ENCODE data around the gene PSMA4. TPM values are rescaled to one million over a fixed set of nuclear protein-coding genes. Genes with fewer than 3 reads are reported as not detected.
"Not testable (repeated sequence)": the region's sequence is repeated elsewhere in the genome, so short reads cannot be mapped to it uniquely, and the experiment has no call there.

PSMA4 gene
- total RNA-seq, 1 donor from 2014 or later = 124 TPM

DNA sequence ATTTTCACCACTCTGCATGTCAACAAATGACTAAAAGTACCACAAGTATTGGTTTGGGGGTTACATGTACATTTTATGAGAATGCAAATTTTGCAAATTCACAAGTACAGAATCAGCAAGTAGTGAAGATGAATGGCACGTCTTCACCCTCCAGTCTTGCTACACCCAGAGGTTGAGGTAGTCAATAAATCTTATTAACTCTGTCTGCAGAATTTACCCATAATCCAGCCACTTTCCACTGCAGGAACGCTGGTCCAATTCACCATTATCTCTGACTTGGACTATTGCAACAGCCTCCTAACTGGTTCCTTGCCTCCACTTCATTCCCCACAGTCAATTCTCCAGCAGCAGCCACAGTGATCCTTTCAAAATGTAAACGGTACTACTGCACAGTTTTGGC is 10.6 kb downstream of the PSMA4 start:
- DNase-seq (ENCODE audit: low read depth in 2 of 2) = no peak

DNA sequence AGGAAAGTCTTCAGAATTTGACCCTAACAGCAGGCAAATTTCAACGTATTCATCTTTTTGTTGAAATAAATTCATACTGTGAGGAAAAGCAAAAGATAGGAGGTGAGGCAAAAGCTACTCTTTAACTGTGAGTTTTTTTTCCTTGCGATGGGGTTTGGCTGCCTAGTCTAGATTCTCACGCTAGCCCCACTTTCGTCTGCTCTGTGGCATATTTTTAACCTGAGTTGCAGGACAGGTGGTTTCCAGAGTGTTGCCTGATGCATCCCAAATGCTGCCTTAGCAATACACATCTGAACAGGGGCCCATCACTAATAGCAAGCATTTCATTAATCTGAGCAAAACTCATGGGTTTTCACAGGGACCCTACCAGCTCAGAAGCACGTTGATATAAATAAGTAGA is 11.7 kb downstream of the PSMA4 start:
- no peak for DNase-seq (ENCODE audit: low read depth in 2 of 2)

DNA sequence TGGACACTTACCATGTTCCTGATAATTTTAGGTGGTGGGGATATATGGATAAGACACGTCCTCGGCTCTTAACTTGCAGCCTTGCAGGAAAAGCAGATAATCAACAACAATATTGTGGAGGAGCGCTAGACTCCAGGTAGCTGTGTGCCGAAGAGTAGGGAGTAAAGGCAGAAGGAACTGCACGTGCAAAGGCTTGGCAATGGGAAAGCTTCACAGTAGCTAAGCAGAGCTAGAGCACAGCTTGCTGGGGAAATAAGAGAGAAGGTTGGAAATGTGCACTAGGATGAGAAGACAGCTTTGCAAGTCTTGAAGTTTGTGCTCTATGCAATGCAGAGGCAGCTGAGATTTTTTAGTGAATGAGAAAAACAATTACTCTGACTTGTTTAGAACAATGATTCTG is 12.4 kb downstream of the PSMA4 start:
- no peak for DNase-seq (ENCODE audit: low read depth in 2 of 2)

DNA sequence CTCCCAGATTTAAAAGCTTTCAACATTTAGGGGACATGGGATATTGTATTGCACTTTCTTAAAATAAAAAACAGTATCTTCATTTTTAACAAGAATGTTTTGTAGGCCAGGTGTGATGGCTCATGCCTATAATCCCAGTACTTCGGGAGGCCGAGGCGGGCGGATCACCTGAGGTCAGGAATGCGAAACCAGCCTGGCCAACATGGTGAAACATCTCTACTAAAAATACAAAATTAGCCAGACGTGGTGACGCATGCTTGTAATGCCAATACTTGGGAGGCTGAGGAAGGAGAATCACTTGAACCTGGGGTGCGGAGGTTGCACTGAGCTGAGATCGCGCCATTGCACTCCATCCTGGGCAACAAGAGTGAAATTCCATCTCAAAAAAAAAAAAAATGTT is 20.0 kb downstream of the PSMA4 start:
- DNase-seq (ENCODE audit: low read depth in 2 of 2) = not testable (repeated sequence)

DNA sequence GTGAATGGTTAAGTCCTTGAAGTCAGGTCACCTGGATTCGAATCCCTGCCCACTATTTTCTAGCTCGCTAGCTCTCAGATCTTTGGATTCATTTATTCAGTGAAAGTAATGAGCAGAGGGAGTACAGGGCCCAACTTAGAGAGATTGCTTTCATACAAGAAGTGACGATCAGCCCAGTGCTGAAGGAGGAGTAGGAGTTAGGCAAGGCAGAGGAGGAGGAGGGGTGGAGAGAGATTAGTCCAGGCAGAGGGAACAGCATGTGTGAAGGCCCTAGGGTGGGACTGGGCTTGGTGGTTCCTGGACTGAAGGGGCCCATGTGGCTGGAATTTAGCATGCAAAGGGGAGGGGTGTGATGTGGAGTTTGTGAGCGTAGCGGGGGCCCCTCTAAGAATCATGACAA is 21.2 kb downstream of the PSMA4 start:
- no peak for DNase-seq (ENCODE audit: low read depth in 2 of 2)

DNA sequence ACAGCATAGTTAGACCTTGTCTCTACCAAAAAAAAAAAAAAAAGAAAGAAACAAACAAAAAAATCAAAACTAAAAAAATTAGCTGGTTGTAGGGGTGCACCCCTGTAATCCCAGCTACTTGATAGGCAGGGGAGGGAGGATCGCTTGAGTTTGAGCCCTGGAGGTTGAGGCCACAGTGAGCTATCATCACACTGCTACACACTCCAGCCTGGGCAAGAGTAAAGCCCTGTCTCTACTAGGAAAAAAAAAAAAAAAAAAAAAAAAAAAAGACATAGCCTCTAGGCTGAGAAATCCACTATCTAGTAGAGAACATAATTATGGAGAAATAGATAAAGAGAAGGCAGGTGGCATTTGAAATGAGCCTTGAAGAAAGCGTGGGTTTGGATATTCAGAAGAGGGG is 22.8 kb downstream of the PSMA4 start:
- no peak for DNase-seq (ENCODE audit: low read depth in 2 of 2)

DNA sequence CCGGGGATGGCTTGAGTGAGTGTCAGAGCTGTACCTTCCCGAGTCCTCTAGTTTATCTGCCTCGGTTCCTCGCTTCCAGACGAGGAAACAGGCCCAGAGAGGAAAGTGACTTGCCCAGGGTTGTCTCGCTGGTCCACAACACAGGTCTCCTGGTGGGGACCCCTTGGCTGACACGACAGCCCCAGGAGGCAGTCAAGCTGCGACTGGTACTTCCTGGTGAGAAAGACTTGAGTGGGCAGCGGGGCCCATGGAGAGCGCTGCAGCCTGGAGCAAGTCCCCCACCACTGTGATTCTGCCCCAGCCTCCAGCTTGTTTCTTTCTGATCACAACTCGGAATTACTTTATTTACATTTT is 24.5 kb downstream of the PSMA4 start:
- DNase-seq (ENCODE audit: low read depth in 2 of 2) = no peak

DNA sequence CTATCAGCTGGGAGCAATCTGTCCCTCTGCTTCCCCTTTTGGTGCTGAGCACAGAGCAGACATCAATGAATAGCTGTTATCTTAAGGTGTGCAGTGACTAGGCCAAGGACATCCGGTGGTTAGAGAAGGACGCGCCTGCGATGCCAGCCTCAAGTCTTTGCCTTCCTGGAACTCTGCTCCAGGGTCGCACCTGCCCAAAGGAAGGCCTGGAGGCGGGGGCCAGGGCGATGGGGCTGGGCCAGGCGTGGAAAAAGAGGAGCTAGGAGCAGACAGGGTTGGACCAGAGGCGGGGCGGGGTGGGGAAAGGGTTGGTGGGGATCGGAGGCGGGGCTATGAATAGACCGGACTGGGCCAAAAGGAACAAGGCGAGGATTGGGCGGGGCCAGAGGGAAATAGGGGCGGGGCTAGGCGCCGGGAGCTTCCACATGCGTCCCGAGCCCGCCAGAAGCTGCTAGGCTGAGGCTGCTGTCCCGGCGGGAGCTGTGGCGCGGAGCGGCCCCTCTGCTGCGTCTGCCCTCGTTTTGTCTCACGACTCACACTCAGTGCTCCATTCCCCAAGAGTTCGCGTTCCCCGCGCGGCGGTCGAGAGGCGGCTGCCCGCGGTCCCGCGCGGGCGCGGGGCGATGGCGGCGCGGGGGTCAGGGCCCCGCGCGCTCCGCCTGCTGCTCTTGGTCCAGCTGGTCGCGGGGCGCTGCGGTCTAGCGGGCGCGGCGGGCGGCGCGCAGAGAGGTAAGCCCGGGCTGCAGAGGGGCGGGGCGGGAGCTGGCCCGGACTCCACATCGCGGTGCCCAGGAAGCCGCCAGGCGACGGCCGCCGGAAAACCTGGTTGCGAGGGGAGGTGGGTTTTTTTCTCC is 25.1 kb downstream of the PSMA4 start, which contains the start of gene CHRNA5:
CHRNA5 (plus strand) TSS at position 424 of the 854 bp plus-strand sequence; CDS start at position 624, 200 bp downstream.
- DNase-seq (ENCODE audit: low read depth in 2 of 2) = peak; percentile 76 to 80

DNA sequence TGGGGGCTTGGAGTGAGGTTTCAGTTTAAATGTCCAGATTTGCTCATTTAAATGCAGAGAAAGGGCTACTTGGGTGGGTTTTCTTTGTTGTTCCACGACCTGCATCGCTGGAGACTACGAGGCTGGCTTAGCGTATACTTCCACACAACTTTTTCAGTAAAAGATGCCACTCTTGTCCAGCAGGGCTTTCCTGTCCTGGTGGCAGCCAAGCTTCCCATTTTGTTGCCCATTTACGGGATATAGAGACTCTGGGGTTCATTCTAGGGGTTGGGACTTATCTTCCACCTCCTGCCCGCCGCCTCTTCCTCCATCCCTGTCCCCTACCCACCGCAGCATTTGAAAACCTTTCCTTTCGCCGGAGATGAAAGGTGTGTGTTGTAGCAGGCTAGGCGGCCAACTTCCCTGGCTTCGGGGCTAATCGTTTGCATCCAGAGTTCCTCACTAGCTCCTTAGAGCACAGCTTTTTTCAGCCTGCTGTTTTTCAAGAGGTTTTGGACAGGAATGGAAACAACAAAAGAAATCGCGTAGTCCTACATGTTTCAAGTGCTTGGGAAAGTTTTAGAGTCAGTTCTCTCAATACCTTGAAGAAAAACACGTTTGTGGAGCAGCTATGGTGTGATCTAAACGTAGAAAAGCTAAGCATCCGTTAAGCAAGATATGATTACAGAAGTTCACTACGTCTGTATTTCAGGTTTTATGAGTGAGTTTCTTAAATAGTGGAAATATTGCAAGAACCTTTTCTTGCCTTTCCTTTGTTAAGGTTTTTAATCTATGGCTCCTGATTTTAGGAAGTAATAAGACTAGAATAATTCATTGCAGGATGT is 25.9 kb downstream of the PSMA4 start:
- DNase-seq (ENCODE audit: low read depth in 2 of 2) = peak; percentile 8 to 12

DNA sequence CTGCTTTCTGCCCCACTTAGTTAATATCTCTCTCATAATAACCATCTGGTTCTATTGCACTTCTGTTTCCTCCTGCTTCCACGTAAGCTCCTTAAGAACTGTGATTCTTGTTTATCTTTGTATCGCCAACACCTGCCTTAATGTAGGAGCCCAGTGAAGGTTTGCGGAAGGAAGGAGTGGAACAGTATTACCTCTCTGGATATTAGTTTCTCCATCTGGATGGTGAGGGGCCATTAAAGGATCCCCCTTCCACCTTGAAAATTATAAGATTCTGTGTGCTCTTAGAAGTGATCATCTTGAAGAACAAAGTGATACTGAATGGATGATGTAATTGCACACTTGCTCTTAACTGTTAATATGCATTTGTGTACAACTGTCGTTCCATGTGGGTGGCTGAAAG is 27.3 kb downstream of the PSMA4 start:
- DNase-seq (ENCODE audit: low read depth in 2 of 2) = no peak

DNA sequence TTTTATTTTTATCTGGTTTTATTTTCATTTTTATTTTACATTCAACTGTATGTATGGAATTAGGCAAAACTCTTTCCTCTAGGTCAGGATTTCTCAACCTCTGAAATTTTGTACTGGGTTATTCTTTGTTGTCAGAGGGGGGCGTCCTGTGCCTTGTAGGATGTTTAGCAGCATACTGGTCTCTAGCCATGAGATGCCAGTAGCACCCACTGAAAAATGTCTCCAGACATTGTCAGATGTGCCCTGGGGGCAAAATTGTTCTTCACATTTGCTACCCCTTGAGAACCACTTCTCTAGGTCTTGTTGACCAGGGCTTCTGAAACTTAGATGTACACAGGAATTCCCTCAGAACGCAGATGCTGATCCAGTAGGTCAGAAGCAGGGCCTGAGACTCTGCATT is 30.5 kb downstream of the PSMA4 start:
- no peak for DNase-seq (ENCODE audit: low read depth in 2 of 2)

DNA sequence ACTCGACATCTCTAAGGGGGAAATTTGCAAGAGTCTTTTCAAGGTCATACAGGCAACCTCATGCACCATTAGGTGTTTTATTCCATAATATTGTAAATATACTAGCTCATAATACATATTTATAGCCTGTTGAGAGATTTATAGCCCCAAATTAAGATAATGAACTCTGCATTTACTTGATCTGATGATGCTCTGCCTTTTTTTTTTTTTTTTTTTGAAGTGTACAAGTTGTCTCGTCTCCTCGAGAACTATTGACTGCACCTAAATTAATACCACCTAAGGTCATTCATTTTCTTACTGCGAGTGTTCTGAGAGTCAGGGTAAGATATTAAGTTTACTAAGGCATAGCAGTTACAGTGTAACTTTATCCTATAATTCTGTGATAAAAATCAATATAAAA is 31.1 kb downstream of the PSMA4 start:
- no peak for DNase-seq (ENCODE audit: low read depth in 2 of 2)

DNA sequence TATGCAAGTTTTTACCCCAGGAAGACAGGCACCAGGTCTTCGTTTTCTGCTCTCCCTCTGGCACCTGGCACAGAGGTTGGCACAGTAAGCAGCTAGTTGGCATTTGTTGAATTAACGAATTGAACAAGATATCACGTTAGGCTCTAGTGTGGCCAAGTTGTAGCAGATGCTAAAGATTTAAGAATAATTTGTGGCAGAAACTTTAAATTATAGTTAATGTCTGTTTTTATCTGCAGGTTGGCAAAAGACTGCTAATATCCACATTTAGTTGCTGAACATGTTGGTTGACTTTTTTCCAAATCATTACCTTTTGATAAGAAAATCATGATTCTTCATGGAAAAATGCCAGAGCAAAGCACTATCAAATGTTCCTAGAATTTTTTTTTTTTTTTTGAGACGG is 33.2 kb downstream of the PSMA4 start:
- no peak for DNase-seq (ENCODE audit: low read depth in 2 of 2)

DNA sequence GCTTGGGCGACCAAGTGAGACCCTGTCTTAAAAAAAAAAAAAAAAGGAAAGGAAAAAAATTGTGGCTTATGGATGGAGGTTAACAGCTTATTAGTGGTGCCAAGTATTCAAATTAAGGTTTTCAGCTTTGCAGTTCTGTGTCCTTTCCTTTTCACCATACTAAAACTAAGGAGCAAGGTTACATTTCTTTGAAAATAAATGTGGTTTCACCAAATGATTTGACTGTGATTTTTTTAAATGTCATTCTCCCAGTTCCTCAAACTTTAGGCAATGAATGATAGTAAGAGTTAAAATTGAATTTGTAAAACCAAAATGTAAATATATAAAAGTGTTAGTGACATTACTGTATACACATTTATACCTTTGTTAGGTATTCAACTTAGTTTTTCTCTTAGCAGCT is 34.7 kb downstream of the PSMA4 start:
- no peak for DNase-seq (ENCODE audit: low read depth in 2 of 2)

DNA sequence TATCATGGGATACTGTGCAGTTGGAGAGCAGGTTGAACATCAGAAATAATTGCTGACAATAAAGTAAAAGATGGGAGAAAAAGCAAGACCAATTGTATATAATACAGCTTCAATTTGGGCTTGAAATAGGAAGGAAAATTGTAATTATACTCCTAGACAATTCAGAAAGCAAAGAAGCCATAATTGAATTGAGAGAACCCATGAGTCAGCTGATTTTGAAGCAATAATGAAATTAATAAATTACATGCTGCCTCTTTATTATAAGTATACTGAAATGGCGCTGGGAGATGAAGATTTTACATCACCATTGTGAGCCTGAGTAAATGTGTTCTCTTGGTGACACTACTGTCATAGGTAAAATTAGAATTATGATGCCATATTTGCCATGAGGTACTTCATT is 57.3 kb downstream of the PSMA4 start:
- DNase-seq (ENCODE audit: low read depth in 2 of 2) = no peak

DNA sequence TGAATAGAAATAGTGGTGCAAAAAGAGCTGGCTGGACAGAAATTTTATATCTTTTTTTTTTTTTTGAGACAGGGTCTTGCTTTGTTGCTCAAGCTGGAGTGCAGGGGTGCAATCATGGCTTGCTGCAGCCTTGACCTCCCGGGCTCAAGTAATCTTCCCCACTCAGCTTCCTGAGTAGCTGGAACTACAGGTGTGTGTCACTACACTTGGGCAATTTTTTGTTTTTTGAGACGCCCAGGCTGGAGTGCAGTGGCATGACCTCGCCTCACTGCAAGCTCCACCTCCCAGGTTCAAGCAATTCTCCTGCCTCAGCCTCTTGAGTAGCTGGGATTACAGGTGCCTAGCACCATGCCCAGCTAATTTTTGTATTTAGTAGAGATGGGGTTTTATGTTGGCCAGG is 58.1 kb downstream of the PSMA4 start:
- DNase-seq (ENCODE audit: low read depth in 2 of 2) = no peak

DNA sequence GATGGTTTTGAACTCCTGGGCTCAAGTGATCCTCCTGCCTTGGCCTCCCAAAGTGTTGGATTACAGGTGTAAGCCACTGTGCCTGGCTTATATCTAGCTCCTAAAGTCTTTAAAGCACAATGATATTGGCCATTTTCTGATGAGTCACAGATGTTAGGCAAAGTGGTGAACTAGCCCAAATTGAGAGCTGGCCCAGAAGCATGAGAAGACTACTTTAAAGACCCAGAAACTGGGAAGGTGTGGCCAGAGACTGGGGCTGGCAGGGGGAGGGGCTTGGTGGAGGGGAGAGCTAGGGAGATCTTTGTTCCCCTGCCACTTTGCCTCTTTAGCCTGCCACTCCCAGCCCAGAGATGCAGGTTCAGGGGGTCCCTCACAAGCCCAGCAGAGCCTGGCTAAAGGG is 58.9 kb downstream of the PSMA4 start:
- DNase-seq (ENCODE audit: low read depth in 2 of 2) = no peak

Other genes with a start within 250 kb of the PSMA4 start
- gene SKIC8, start 240.8 kb upstream of the PSMA4 start, total RNA-seq = 62.5 and 63.9 TPM in 2 replicates
- gene CRABP1, start 200.1 kb upstream of the PSMA4 start, total RNA-seq = not detected in 2 replicates
- 22.9 and 28.8 TPM in 2 replicates for gene IREB2, start 102.2 kb upstream of the PSMA4 start, total RNA-seq
- 0.60 and 1.1 TPM in 2 replicates for gene HYKK, start 32.9 kb upstream of the PSMA4 start, total RNA-seq
- 1.8 and 2.4 TPM in 2 replicates for gene CHRNA5, start 25.1 kb downstream of the PSMA4 start, total RNA-seq
- not detected in 2 replicates for gene CHRNA3, start 80.6 kb downstream of the PSMA4 start, total RNA-seq
- not detected in 2 replicates for gene CHRNB4, start 100.8 kb downstream of the PSMA4 start, total RNA-seq